ELF-1 (cell line): ENCODE measurements around the gene MBP.

ENCODE experiments used
- DNase-seq: peaks from one replicate; pipeline ENCODE4 v3.0.0-alpha.2; 2016; ENCODE audit warnings: low read depth, low spot score

MBP gene

DNA sequence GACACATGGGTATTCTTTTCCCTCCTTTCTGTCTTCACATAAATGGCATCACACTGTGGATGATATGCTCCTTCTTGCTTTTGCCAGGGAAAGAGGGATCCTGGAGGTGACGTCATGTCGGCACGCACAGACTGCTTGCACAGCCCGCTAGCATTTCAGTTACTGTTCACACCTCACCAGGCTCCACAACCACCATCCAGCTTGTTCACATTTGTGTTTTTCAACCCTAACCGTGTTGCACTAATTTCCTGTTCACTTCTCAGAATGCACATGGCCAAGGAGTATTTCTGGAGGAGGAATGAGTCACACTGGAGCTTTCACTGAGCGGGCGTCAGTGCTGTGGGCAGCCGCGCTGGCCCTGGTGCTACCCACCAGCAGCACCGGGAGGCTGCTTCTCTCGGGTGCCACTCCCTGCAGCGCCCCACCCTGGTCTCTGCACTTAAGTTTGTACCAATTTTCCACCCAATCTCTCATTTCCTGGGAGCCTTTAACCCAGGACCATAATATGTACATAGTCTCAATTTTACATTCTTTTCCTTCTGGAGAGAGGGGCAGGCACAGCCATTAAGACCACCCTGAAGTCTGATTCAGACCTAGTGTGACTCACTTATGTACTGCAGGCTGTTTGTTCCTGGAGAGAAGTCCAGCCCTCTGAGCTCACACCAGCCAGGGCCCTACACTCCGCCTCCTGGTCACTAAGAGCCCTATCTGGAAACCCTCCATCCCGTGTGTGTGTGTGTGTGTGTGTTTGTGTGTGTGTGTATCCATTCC is 65.1 kb downstream of the MBP start:
- DNase-seq: peak; percentile 72

GRCh38 chr18:77066689-77067088 is 65.9 kb downstream of the MBP start:
- DNase-seq: peak; percentile 89

DNA sequence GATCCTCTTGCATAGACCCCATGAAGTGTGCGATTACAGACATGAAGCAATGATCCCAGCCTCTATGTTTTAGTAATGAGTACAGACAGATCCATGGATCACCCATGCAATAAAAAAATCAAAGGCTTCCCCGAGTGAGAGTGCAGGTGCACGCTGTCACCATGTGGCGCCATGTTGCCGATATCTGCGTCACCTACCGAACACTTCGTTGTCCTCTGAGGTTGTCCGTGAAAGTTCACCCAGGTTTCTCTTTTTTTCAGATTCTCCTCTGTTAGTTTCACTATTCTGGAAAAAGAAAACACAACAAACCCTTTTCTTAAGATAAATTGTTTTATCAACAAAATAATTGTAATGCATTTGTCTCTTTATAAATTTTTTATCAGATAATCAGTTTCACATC is 66.5 kb downstream of the MBP start:
- no peak for DNase-seq

DNA sequence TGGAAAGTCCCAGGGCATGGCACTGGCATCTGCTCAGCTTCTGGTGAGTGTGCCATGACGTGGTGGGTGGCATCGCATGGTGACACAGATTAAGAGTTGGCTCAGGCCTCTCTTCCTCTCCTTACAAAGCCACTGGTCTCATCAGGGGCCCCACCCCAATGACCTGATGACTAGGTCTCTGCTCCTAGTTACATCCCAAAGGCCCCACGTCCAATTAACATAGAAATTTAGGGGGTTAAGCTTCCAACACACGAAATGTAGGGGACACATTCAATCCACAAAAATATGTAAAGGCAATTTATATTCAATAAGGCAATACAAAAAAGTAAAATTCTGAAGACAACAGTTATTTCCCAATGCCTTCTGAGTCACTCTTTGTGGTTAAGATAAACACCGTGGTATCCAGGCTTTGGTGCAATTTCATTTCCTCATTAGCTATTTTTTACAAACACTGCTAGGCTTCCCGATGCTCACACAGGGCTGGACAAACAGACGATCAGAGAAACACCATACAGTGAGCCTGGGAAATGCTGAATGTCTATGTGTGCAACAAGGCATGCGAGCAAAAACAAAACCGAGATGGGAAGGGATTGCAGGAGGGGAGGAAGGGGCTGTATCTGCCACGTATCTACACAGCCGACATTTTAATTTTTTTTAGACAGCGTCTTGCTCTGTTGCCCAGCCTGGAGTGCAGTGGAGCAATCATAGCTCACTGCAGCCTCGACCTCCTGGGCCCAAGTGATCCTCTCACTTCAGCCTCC is 67.2 kb downstream of the MBP start:
- no peak for DNase-seq

- peak; percentile 35 for DNase-seq
These were observed 69.3 kb downstream of the MBP start for GRCh38 chr18:77063260-77063659.

DNA sequence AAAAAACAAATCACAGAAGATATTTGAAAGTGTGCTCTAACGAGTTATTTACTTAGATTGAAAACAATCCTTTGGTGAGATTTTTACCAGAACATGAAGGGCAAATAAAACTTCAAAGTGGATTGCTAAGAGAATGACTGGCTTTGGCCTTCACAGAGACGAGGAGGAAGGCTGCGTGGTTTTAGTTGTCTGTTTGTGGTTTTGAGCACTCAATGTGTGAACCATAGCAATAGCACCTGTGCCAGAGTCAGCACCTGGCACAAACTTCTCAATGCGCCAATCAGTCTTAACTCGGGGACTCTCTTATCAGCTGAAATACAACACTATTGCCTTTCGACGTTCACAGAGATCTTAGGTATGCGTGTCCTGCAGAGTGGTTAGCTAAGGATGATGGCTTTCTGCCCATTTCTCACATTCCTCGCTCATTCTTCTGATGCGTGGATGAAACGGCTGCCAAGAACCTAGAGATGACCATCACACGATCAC is 70.0 kb downstream of the MBP start:
- DNase-seq: no peak

DNA sequence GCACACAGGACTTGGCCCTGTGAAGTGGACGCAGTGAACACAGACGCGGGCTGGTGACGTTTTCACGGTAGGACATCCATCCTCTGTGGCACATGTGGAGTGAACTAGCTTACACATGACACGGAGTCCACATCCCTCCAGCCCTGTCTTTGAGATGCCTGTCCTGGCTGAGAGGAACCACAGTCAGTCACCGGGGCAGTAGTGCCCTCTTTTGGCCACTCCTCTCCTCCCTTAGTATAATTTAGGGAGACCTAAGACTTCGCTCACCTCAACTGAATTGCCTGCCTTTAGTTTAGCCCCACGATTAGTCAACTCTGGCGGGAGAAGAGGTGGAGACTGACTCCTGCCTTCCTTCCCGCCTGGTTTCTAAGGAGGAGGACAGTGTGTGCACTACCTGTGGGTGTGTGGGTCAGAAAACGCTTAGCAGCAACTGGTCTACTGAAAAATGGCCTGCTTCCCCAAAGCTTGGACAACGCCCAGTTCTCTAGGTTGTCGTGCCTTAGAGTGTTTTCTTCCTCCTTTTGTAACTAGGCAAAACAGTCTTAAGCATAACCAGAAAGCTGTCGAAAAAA is 70.6 kb downstream of the MBP start:
- no peak for DNase-seq

DNA sequence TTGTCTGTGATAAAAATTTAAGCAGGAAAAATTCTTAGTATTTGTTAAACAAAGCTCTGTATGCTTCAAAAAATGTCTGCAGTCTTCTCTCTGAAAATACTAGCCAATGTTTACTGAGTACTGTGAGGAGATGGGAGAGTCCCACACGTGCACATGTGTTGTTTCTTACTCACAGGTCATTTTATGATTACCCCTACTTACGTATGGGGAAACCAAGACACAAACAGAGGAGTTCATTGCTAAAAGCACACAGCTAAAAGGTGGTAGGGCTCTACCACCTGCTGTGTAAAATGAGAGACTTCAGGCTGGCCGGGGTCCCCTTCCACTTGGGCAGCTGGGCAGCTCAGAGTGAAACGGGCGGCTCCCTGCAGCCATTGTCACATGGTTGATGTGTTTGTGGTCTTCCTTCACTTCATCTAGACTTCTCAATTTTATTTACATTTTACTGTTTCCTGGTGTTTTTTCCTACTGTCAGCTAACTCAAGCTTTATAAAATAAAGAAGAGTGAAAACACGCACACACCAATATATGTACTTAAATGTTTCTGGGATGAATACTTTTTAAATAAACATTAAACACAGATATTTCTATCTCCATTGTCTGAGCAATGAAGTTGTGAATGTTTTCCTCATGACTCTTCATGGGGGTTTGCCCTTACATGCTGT is 71.2 kb downstream of the MBP start:
- DNase-seq: no peak

DNA sequence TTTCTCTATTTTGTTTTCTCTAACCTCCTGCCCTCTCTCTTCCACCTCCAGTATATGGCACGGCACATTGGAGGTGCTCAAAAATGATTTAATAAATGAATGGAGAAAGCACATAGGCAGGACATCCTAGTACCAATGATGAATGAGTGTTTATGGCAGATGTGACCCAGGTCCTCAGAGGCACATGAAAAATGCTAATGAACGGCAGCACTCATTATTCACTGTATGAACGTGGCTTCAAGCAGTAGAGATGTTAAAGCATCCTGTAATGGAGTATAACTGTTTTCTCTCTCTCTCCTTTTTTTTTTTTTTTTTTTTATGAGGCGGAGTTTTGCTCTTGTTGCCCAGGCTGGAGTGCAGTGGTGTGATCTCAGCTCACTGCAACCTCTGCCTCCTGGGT is 72.4 kb downstream of the MBP start:
- DNase-seq: no peak

DNA sequence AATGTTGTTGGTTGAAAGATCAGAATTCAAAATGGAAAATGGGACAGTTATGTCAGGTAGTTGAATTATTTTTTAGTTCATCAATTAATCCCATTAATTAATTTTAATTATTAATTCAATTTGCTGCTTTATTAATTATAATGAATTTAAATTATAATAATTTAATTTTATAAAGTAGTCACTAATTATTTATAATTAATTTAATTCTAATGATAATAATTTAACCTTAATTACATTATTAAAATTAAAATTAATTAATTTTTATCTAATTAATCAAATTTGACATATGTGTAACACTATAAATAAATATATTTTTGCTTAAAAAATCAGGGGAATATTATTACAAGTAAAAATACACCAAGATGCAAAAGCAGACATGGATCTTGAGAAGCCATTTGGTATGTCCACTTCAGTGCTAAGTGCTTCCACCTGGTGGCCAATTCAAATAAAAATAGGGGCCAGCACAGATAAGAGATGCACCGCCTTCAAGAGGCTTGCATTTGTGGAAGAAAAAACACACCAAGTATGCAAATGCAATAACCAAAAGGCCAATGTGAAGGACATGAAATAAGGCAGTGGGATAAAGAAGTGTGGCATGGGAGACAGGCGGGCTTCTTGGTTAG is 73.2 kb downstream of the MBP start:
- DNase-seq: peak; percentile 63

- DNase-seq: no peak
These were observed 74.2 kb downstream of the MBP start for GRCh38 chr18:77058290-77058835.

GRCh38 chr18:77057006-77057395 is 75.6 kb downstream of the MBP start:
- DNase-seq: no peak

DNA sequence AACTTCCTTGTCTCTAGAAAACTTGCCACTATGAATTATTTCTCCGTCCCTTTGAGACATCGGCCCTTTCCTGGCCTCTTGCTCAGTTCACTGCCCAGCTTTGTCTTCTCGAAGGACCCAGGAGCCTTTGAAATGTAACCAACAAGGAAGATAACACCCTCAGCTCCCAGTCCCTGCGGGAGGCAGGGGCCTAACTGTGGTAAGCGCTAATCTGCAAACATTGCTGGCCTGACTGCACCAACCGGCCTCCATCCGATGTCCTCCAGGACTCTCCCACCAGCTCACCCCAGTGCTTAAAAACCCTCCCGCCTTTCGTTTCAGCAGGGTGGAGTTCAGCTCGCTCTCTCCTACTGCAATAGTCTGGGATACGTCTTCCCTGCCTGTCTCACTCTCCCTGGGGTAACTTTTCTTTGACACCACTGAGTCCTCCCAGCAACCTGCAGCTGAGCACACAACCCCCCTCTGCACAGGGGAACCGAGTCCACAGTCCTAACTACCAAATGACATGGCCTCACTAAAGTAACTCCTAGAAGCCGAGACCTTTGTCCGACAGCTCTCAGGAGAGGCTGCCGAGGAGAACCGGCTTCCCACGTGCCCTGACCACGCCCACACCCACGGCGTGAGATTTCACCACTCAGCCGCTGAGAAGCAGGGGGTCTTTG is 76.1 kb downstream of the MBP start:
- peak; percentile 50 for DNase-seq

- no peak for DNase-seq
These were observed 76.9 kb downstream of the MBP start for GRCh38 chr18:77055429-77056300.

- DNase-seq: peak; percentile 82
These were observed 77.8 kb downstream of the MBP start for GRCh38 chr18:77054606-77055428.

DNA sequence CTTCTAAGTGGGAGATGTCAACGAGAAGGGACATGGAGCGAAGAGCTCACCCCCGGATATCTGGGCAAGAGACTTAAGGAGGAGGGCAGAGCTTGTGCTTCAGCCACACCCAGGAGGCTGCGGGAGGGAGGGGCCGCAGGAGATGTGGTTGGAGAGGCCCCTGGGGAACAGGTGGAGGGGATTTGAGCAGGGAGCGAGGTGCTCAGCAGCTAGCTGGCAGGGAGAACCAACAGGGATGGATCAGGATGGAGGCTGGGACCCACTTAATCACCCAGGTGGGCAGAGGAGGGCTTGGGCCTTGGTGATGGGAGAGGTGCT is 78.3 kb downstream of the MBP start:
- DNase-seq: no peak

GRCh38 chr18:77053616-77054287 is 78.8 kb downstream of the MBP start:
- DNase-seq: no peak

DNA sequence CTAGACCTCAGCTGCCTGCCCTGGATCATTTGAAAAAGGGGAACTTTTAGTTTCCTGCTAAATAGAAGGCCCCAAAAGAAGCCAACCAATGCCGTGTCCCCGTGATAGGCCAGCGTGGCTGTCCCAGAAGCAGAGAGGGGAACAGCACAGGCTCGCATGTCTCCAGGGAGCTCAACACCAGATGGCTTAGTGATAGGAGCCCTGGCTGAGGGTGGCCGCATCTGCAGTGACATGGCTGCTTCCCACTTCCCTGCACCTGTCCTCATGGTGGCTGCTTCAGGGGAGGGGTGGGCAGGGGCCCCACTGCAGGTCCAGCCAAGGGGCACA is 79.6 kb downstream of the MBP start:
- no peak for DNase-seq
